SK-N-SH (cell line): ENCODE measurements around the gene CTNND1.

ENCODE experiments used
- CHD2 ChIP-seq: fragments of 150-350 bp; IDR thresholded peaks from 2 replicates; pipeline ENCODE4 v1.6.1; 2018; ENCODE audit warnings: low read length; ENCODE audit not compliant: partially characterized antibody
- CTCF ChIP-seq: fragments of 200-600 bp; sonication (generic); IDR thresholded peaks from 2 replicates; pipeline ENCODE4 v1.6.1; 2017; ENCODE audit warnings: antibody characterized with exemption, mild to moderate bottlenecking, moderate library complexity
- ELF1 ChIP-seq: IDR thresholded peaks from 2 replicates; pipeline ENCODE4 v1.4.0; 2012
- FOXM1 ChIP-seq: IDR thresholded peaks from 2 replicates; pipeline ENCODE4 v1.4.0; 2012; ENCODE audit warnings: low read depth, mild to moderate bottlenecking
- JUND ChIP-seq: IDR thresholded peaks from 2 replicates; pipeline ENCODE4 v1.4.0; 2012
- MAX ChIP-seq: IDR thresholded peaks from 2 replicates; pipeline ENCODE4 v1.4.0; 2012; ENCODE audit warnings: low read depth
- PBX3 ChIP-seq: IDR thresholded peaks from 2 replicates; pipeline ENCODE4; 2012
- REST ChIP-seq: IDR thresholded peaks from 2 replicates; pipeline ENCODE4 v1.6.1; 2012; ENCODE audit warnings: mild to moderate bottlenecking, low read depth, low read length, moderate library complexity
- RXRA ChIP-seq: IDR thresholded peaks from 2 replicates; pipeline ENCODE4 v1.4.0; 2012; ENCODE audit warnings: low read depth, mild to moderate bottlenecking, borderline replicate concordance
- SMC3 ChIP-seq: IDR thresholded peaks from 2 replicates; pipeline ENCODE4 v1.6.1; 2012; ENCODE audit warnings: low read depth, low read length, improper control_type of control experiment
- TAF1 ChIP-seq: IDR thresholded peaks from 2 replicates; pipeline ENCODE4 v1.6.1; 2012; ENCODE audit warnings: low read depth, mild to moderate bottlenecking, low read length, moderate library complexity, borderline replicate concordance
- TCF12 ChIP-seq: IDR thresholded peaks from 2 replicates; pipeline ENCODE4 v1.4.0; 2012

GRCh38 chr11:57787920-57788702 lies 26.5 kb downstream of the CTNND1 start:
- no peak for TF ChIP-seq CHD2
- no peak for TF ChIP-seq RXRA
- no peak for TF ChIP-seq CTCF
- TF ChIP-seq REST = no peak
- no peak for TF ChIP-seq SMC3
- no peak for TF ChIP-seq TCF12
- no peak for TF ChIP-seq TAF1
- TF ChIP-seq PBX3 = no peak
- TF ChIP-seq ELF1 = no peak
- TF ChIP-seq MAX = no peak
- no peak for TF ChIP-seq JUND
- no peak for TF ChIP-seq FOXM1
